Measurements from ENCODE around the gene RRAS2.
"Not testable (repeated sequence)": the region's sequence is repeated elsewhere in the genome, so short reads cannot be mapped to it uniquely, and the experiment has no call there.

Gene RRAS2

DNA sequence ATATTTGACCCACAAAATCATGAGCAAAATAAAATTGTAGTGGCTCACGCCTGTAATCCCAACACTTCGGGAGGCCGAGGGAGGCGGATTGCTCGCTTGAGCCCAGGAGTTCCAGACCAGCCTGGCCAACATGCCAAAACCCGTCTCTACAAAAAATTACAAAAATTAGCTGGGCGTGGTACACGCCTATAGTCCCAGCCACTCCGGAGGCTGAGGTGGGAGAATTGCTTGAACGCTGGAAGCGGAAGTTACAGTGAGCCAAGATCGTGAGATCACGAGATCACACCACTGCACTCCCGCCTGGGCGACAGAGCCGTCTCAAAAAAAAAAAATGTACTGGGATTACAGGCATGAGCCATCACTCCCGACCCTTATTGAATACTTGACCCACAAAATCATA, 2.0 kb upstream of the RRAS2 start:
- H3K4me3 ChIP-seq (ENCODE audit: low read length), result no peak overlapping the region
- TF ChIP-seq, protein P1, sequence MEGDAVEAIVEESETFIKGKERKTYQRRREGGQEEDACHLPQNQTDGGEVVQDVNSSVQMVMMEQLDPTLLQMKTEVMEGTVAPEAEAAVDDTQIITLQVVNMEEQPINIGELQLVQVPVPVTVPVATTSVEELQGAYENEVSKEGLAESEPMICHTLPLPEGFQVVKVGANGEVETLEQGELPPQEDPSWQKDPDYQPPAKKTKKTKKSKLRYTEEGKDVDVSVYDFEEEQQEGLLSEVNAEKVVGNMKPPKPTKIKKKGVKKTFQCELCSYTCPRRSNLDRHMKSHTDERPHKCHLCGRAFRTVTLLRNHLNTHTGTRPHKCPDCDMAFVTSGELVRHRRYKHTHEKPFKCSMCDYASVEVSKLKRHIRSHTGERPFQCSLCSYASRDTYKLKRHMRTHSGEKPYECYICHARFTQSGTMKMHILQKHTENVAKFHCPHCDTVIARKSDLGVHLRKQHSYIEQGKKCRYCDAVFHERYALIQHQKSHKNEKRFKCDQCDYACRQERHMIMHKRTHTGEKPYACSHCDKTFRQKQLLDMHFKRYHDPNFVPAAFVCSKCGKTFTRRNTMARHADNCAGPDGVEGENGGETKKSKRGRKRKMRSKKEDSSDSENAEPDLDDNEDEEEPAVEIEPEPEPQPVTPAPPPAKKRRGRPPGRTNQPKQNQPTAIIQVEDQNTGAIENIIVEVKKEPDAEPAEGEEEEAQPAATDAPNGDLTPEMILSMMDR (IDR thresholded peaks at IDR 0.05; ENCODE audit: insufficient read depth, low read depth, low read length, missing control alignments), result no peak
- DNase-seq (ENCODE audit: low read depth), result no peak

DNA sequence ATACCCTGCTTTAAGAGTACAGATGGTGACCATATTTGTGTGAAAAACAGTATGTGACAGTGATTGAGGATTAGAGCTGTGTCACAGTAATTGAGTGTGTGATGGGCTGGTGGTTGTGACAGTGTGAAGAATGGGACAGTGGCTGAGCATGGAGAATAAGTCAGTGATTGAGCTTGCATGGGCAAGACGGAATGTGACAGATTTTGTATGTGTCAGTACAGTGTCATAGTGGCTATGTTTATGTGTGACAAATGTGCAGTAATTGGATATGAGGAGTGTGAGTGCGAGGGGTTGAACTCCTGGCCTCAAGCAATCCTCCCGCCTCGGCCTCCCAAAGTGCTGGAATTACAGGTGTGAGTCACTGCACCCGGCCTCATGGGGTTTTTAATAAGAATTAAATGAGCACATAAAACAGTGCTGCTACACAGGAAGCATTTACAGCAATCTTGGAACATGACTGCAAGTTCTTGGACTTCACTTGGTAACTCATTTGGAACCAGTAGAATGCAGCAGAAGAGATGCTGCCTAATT, 583 bp upstream of the RRAS2 start:
- DNase-seq (ENCODE audit: low read depth), result no peak
- peak overlapping the region; percentile 81 for H3K4me3 ChIP-seq (ENCODE audit: low read length)
- TF ChIP-seq, protein P1 (IDR thresholded peaks at IDR 0.05; ENCODE audit: insufficient read depth, low read depth, low read length, missing control alignments), result no peak

GRCh38 chr11:14357881-14358728, 878 bp downstream of the RRAS2 start:
- DNase-seq (ENCODE audit: low read depth), result peak; percentile 81
- H3K4me3 ChIP-seq (ENCODE audit: low read length), result peak overlapping the region; percentile 81
- TF ChIP-seq, protein P1 (IDR thresholded peaks at IDR 0.05; ENCODE audit: insufficient read depth, low read depth, low read length, missing control alignments), result no peak

DNA sequence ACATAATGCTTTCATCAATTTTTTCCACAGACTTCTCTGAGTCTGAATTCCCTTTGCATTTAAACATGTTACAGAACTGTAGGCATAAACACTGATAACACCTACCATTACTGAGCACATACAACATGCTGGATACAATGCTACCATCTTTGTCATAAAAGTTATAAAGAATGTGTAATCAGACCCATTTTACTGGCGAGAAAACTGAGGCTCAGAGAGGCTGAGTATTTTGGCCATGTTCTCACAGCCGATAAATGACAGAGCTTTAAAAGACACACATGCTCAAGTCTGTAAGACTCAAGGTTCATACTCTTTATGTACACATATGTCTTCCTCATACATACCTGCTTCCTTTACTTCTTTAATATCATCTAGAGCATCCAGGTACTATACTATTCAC, 2.6 kb downstream of the RRAS2 start:
- TF ChIP-seq, protein P1 (IDR thresholded peaks at IDR 0.05; ENCODE audit: insufficient read depth, low read depth, low read length, missing control alignments), result no peak
- no peak for DNase-seq (ENCODE audit: low read depth)
- no peak overlapping the region for H3K4me3 ChIP-seq (ENCODE audit: low read length)

- peak; percentile 25 for DNase-seq (ENCODE audit: low read depth)
- H3K4me3 ChIP-seq (ENCODE audit: low read length), result not testable (repeated sequence)
Observed at GRCh38 chr11:14354604-14355003, 4.4 kb downstream of the RRAS2 start.

DNA sequence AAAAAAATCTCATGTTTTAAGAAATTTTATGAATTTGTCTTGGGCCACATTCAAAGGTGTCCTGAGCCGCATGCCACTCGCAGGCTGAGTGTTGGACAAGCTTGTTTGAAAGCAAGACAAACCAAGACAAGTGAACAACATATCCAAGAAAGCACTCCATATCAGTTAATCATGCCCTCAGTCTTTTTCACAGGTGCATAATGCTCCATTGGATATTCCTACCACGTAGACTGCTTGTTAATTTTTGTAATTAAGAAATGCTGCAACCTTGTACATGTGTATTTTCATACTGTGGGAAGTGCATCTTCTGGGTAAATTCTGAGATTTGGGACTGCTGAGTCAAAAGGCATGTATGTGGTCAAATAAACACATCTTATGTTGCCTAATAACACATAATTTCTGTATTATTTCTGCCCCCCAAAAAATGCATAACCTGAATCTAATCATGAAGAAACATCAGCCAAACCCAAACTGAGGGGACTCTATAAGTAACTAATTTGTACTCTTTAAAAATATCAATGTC, 8.2 kb downstream of the RRAS2 start:
- no peak overlapping the region for H3K4me3 ChIP-seq (ENCODE audit: low read length)
- DNase-seq (ENCODE audit: low read depth), result no peak
- TF ChIP-seq, protein P1 (IDR thresholded peaks at IDR 0.05; ENCODE audit: insufficient read depth, low read depth, low read length, missing control alignments), result no peak

- TF ChIP-seq, protein P1 (IDR thresholded peaks at IDR 0.05; ENCODE audit: insufficient read depth, low read depth, low read length, missing control alignments), result no peak
- DNase-seq (ENCODE audit: low read depth), result no peak
- no peak overlapping the region for H3K4me3 ChIP-seq (ENCODE audit: low read length)
Observed at GRCh38 chr11:14350215-14350614, 8.8 kb downstream of the RRAS2 start.
